ES-I3 (cell line): ENCODE measurements around the gene MOCOS.

ENCODE experiments used
- H3K36me3 ChIP-seq: 2 replicates; pipeline ENCODE4 v1.6.1; 2013; ENCODE audit warnings: mild to moderate bottlenecking, low read length, control low read depth, moderate library complexity; ENCODE audit not compliant: insufficient read depth
- H3K4me1 ChIP-seq: 2 replicates; pipeline ENCODE4 v1.6.1; 2013; ENCODE audit warnings: mild to moderate bottlenecking, control low read depth, low read length; ENCODE audit not compliant: insufficient read depth
- H3K9ac ChIP-seq: 2 replicates; pipeline ENCODE4 v1.6.1; 2013; ENCODE audit warnings: low read depth, mild to moderate bottlenecking, low read length, moderate library complexity
- H3K9me3 ChIP-seq: 2 replicates; pipeline ENCODE4 v1.6.1; 2013; ENCODE audit warnings: mild to moderate bottlenecking, low read length, moderate library complexity; ENCODE audit not compliant: control insufficient read depth, insufficient read depth

MOCOS gene, protein sequence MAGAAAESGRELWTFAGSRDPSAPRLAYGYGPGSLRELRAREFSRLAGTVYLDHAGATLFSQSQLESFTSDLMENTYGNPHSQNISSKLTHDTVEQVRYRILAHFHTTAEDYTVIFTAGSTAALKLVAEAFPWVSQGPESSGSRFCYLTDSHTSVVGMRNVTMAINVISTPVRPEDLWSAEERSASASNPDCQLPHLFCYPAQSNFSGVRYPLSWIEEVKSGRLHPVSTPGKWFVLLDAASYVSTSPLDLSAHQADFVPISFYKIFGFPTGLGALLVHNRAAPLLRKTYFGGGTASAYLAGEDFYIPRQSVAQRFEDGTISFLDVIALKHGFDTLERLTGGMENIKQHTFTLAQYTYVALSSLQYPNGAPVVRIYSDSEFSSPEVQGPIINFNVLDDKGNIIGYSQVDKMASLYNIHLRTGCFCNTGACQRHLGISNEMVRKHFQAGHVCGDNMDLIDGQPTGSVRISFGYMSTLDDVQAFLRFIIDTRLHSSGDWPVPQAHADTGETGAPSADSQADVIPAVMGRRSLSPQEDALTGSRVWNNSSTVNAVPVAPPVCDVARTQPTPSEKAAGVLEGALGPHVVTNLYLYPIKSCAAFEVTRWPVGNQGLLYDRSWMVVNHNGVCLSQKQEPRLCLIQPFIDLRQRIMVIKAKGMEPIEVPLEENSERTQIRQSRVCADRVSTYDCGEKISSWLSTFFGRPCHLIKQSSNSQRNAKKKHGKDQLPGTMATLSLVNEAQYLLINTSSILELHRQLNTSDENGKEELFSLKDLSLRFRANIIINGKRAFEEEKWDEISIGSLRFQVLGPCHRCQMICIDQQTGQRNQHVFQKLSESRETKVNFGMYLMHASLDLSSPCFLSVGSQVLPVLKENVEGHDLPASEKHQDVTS

DNA sequence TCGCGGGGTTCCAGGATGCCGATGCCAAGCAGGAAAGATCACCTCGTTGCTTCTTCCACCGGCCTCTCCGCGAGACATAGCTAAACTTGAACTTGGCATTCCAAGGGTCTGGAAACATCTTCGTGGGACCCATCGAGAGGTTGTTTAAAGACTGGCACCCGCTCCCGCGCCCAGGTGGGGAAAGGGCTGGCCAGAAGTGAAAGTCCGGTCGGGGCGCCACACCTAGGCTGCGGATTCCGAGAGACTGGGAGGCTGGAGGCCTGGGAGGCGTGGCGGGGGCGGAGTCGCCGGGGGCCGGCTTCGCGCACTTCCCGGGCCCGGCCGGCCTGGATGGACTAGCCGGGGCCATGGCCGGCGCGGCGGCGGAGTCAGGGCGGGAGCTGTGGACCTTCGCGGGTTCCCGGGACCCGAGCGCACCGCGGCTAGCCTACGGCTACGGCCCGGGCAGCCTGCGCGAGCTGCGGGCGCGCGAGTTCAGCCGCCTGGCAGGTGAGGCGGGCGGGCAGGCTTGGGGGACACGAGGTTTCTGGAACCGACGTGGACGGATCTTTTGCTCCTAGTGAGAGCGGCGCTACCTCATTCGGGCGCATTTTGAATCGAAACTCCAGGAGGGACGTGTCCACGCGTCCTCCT lies at the start of gene MOCOS:
Gene MOCOS, plus strand, starts transcription at position 305 of the 633 bp plus-strand sequence. Its CDS starts 43 bp downstream, at position 348.
- no peaks in the 10 kb centered on the region for H3K36me3 ChIP-seq
- H3K9me3 ChIP-seq, result no peaks in the 10 kb centered on the region
- peak within 1 kb of the TSS; percentile 64 for H3K9ac ChIP-seq
- peaks cover 6% of the 10 kb centered on the region; the same call in 1 of the 2 replicates for H3K4me1 ChIP-seq

DNA sequence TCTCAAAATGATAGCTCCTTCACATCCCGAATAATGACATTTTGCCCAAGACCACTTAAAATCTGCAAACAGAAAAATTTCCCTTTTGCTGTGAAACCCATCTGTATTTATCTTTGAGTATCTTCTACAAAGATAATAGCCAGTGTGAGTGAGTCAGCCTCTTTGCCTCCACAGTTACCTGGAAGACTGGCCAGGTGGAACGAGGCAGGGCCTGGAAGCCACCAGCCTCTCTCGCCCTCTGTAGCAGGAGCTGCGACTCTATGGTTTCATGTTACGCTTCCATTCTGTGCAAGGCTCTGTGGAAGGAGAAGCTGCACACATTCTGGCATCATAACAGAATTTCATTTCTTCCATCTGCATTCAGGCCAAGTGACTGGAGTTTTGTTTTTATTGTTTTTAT lies 48.1 kb upstream of the MOCOS start:
- H3K9me3 ChIP-seq, result no peaks in the 10 kb centered on the region
- no peak overlapping the region for H3K9ac ChIP-seq
- H3K4me1 ChIP-seq, result no peaks in the 10 kb centered on the region
- H3K36me3 ChIP-seq, result peaks cover 28% of the 10 kb centered on the region

DNA sequence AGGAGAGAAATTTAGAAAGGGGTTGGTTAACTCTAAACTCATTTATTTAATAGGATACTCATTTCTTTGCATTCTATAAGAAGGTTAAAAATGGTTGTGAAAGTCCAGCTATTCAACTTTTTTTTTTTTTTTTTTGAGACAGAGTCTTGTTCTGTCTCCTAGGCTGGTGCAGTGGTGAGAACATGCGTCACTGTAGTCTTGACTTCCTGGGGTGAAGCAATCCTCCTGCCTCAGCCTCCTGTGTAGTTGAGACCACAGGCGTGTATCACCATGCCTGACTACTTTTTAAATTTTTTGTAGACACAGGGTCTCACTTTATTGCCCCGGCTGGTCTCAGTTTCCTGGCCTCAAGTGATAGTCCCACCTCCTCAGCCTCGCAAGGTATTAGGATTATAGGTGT lies 45.7 kb upstream of the MOCOS start:
- Histone ChIP-seq H3K4me1 (no peaks in the 10 kb centered on the region), H3K9me3 (no peaks in the 10 kb centered on the region), H3K36me3 (peaks cover 31% of the 10 kb centered on the region), H3K9ac (no peak overlapping the region)

DNA sequence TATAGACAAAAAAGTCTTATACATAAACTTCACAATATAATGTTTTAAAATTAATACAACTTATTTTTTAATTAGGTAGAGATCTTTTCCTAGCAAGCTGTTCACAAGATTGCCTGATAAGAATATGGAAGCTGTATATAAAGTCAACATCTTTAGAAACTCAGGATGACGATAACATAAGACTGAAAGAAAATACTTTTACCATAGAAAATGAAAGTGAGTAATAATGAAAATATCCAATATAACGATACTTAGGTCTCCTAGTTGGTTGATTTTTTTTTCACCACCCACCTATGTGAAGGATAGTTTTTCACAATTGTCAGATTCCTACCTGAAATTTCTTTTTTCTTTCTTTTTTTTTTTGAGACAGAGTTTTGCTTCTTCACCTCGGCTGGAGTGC lies 44.5 kb upstream of the MOCOS start:
- Histone ChIP-seq H3K9ac (no peak overlapping the region), H3K36me3 (peaks cover 34% of the 10 kb centered on the region), H3K4me1 (no peaks in the 10 kb centered on the region), H3K9me3 (no peaks in the 10 kb centered on the region)

DNA sequence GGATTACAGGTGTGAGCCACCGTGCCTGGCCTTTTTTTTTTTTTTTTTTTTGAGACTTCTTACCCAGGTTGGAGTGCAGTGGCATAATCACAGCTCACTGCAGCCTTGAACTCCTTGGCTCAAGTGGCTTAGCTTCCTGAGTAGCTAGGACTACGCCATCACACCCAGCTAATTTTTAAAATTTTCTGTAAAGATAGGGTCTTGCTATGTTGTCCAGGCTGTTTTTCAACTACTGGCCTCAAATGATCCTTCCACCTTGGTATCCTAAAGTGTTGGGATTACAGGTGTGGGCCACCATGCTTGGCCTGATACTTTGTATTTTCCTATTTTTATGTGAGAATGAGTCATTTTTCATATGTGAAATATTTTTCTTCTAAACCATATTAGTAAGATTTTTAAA lies 43.9 kb upstream of the MOCOS start:
- Histone ChIP-seq H3K9ac (no peak overlapping the region), H3K9me3 (no peaks in the 10 kb centered on the region), H3K4me1 (no peaks in the 10 kb centered on the region), H3K36me3 (peaks cover 29% of the 10 kb centered on the region)

DNA sequence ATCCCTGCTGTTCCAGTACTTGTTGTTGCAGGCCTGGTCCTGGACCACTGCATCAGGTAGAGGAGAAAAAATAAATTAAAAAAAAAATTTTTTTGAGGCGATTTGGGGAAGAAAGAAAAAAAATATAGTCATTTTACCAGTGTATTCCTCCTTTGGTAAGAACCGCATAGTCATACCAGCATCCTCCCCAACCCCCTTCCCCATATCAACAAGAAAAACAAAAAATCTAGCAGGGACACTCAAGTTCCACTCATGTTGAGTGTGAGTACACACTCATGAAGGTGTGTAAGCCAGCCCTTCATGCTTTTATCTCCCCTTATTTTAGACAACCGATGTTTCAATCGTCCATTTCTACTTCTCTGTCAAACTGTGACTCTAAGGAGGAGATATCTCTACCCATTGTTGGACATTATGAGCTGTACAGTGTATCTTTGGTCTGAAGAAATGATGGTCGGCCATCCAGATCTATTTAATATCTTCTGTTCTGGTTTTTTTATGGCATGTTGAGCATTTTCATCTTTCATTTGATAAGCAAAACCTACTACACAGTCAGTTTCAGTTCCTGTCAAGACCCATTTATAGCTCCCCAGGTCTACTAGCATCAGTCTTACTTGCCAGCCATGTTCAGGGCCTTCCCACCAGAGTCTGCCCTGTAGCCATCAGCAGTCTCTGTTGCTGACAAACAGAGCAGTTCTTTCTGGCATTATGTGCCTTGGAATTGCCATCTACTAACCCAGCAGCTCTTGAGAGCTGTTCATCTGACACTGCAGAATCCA lies 37.6 kb upstream of the MOCOS start:
- H3K36me3 ChIP-seq, result peaks cover 32% of the 10 kb centered on the region
- no peaks in the 10 kb centered on the region for H3K4me1 ChIP-seq
- no peak overlapping the region for H3K9ac ChIP-seq
- no peaks in the 10 kb centered on the region for H3K9me3 ChIP-seq

DNA sequence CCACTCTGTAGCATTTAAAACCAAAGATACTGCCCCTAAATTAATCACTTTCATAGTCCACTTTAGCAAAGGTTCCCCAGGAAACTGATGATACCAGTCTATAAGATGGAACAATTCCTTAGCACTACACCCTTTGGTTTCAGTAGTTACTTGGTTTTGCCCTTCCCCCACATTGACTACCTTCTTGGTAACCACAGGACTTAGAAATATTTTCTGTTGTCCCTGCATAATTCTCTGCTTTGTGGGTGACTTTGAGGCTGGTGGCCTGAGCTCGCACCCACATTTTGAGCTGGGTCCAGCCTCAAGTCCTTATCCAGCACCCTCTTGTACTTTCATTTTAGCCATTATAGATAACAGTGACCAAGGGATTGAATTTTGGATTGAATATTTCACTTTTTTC lies 34.5 kb upstream of the MOCOS start:
- H3K9ac ChIP-seq, result no peak overlapping the region
- H3K4me1 ChIP-seq, result no peaks in the 10 kb centered on the region
- peaks cover 21% of the 10 kb centered on the region for H3K36me3 ChIP-seq
- no peaks in the 10 kb centered on the region for H3K9me3 ChIP-seq

DNA sequence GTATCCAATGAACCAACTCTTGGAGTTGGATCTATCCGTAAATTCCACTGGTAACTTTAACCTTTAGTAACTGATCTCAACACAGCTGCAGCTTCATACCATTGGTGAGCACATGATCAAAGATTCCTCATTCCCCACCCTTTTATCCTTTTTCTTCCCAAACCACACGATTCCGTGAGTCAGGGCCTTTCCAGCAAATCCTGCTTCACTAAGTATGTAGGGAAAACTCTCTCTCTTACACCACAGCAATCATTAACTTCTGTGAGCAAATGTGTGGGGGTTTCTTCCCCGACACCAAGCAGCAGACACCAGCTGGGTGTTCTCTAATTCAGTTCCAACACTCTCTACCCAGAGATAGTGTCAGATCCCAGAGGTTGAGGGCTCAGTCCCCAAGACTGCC lies 34.1 kb upstream of the MOCOS start:
- Histone ChIP-seq H3K4me1 (no peaks in the 10 kb centered on the region), H3K36me3 (peaks cover 23% of the 10 kb centered on the region), H3K9me3 (no peaks in the 10 kb centered on the region), H3K9ac (no peak overlapping the region)

DNA sequence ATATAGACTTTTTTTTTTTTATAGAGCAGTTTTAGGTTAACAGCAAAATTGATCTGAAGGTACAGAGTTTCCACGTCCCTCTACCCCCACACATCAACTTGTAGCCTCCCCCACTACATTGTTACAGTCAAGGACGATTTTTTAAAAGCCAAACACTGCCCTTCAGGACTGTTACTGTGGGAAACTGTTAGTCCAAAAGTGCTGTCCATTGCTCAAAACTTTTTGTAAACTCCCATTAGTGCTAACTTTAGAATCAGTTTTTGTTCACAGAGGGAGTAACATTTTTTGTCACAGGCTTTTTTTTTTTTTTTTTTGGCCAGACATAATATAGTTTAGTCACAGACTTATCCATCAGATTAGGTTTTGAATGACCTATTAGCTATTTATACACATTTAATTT lies 33.5 kb upstream of the MOCOS start:
- no peaks in the 10 kb centered on the region for H3K9me3 ChIP-seq
- no peaks in the 10 kb centered on the region for H3K4me1 ChIP-seq
- H3K9ac ChIP-seq, result no peak overlapping the region
- H3K36me3 ChIP-seq, result peaks cover 24% of the 10 kb centered on the region

DNA sequence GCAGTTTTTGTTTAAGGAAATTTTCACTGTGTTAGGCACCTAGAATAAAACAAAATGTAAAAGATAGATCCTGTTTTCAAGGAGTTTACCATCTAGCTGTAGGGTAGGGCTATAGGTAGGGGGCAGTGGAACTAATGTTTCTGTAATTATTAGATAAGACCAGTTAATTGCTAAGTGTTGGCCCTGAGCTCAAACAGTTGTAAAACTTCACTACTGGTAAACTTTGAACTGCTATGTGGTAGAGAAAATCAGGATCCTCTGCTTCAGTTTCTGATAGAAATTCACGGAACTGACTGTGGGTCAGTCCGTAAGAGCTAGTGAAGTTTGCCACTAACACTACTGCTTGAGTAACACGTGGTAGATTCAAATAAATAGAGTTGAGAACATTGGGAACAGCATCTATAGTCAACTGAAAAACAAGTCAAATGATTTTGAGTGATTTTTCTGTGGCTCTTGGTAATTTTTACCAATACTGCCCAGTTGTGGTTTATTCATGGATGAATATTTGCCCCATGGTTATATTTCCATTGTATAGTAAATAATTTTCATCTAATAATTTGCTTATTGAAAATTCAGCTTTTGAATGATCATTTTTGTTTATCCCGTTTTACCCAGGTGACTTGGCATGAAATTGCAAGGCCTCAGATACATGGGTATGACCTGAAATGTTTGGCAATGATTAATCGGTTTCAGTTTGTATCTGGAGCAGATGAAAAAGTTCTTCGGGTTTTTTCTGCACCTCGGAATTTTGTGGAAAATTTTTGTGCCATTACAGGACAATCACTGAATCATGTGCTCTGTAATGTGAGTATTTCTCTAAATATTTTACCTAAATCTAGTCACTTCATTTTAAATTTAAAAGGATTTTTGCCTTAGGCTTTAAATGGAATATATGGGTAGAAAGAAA lies 31.2 kb upstream of the MOCOS start:
- H3K4me1 ChIP-seq, result no peaks in the 10 kb centered on the region
- peaks cover 32% of the 10 kb centered on the region for H3K36me3 ChIP-seq
- no peaks in the 10 kb centered on the region for H3K9me3 ChIP-seq
- no peak overlapping the region for H3K9ac ChIP-seq

DNA sequence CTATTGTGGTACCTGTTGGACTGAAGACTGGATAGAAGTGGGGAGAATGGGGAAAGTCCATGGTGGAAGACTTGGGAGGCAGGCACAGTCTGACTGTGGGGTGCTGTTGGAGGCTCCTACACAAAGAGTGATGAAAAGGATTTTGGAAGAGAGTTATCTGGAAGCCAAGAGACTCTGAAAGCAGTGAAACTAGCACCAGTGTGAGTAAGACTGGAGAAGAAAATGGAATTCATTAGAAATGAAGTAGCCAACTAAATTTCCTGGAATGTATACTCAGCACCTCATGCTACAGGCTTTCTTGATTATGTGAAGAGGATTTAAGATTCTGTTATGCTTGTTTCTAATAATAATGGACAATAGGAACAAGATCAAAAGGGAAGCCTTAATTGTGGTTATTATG lies 29.9 kb upstream of the MOCOS start:
- Histone ChIP-seq H3K9me3 (no peaks in the 10 kb centered on the region), H3K9ac (no peak overlapping the region), H3K4me1 (no peaks in the 10 kb centered on the region), H3K36me3 (peaks cover 32% of the 10 kb centered on the region)

DNA sequence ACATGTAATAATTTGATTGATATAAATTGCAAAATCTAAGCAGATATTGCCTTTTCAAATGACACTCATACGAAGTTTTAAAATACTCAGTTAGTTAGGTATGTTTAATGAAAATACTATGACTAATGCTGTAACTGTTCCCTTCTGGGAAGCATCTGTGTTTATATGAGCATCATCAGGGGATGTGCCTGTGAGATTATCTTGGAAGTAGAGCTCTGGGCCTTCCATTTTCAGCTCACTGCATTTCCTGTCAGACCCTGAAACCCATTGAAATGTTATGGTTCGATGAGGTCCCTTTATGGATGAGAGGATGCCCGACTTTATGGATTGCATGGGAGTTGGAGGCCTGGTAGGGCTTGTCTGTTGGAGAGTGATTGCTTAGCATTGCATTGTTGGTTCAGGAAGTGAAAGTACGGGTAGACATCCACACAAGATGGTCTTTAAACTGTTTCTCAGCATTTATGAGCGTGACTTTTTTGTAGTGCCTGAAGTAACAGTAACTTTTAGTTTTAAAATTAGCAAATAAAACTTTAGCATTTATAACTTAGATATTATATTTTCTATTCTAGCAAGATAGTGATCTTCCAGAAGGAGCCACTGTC lies 28.9 kb upstream of the MOCOS start:
- Histone ChIP-seq H3K9ac (no peak overlapping the region), H3K4me1 (no peaks in the 10 kb centered on the region), H3K36me3 (peaks cover 27% of the 10 kb centered on the region), H3K9me3 (no peaks in the 10 kb centered on the region)

DNA sequence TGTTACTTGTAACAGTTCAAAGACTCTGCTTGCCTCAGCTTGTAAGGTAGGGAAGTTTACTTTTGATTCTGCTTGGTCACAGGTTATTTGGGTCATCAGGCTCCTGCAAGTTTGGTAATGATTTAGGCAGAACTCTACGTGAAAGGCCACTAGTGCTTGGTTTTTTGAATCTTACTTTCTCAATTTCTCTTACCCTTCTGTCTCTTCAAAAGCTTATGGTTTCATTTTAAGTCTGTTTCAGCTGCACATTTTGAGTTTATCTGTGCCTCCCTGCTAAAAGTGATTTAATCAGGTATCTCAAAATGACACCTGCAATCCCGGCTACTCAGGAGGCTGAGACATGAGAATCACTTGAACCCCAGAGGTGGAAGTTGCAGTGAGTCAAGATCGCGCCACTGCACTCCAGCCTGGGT lies 26.3 kb upstream of the MOCOS start:
- H3K36me3 ChIP-seq, result peaks cover 20% of the 10 kb centered on the region
- H3K9me3 ChIP-seq, result no peaks in the 10 kb centered on the region
- H3K4me1 ChIP-seq, result no peaks in the 10 kb centered on the region
- H3K9ac ChIP-seq, result no peak overlapping the region
